ENCODE data around the gene TINCR. TPM values are rescaled to one million over a fixed set of nuclear protein-coding genes. Genes with fewer than 3 reads are reported as not detected.

TINCR gene
- polyA plus RNA-seq, 2 of the 4 experiments (the other 2 are of a cell fraction), result 1.2 to 1.8 TPM

DNA sequence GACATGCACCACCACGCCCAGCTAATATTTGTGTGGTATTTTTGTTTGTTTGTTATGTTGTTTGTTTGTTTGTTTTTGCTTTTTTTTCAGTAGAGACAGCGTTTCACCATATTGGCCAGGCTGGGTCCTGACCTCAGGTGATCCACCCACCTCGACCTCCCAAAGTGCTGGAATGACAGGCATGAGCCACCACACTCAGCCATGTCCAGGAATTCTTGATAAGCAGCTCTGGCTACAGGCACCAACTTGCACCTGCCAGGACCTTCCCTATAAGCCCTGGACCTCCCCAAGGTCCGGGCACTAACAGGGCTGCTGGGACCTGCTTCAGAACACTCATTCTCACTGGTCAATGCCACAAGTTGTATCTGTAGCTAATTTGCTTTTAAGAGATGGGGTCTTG is 48.7 kb downstream of the TINCR start:
- TF ChIP-seq CBX8 (IDR thresholded peaks at IDR 0.05) (no peak), PBX3 (IDR thresholded peaks at IDR 0.05) (no peak), HOXB5 (CRISPR knock-in tag; IDR thresholded peaks at IDR 0.05) (no peak), HOXA7 (CRISPR knock-in tag; IDR thresholded peaks at IDR 0.05) (no peak), ZFP36 (IDR thresholded peaks at IDR 0.05; ENCODE audit: borderline replicate concordance, partially characterized antibody) (no peak), RFX5 (IDR thresholded peaks at IDR 0.05) (no peak), NR3C1 (IDR thresholded peaks at IDR 0.05) (no peak), ZC3H11A (IDR thresholded peaks at IDR 0.05) (no peak), SMC3 (IDR thresholded peaks at IDR 0.05) (no peak), BHLHE40 (IDR thresholded peaks at IDR 0.05; ENCODE audit: low read depth, low read length) (no peak), GATA3 (IDR thresholded peaks at IDR 0.05; ENCODE audit: borderline replicate concordance) (no peak), HDAC2 (IDR thresholded peaks at IDR 0.05) (no peak), FOXS1 (CRISPR knock-in tag; IDR thresholded peaks at IDR 0.05) (no peak), RCOR1 (IDR thresholded peaks at IDR 0.05; ENCODE audit: low read depth, low read length) (no peak)
- TF ChIP-seq, protein P1, sequence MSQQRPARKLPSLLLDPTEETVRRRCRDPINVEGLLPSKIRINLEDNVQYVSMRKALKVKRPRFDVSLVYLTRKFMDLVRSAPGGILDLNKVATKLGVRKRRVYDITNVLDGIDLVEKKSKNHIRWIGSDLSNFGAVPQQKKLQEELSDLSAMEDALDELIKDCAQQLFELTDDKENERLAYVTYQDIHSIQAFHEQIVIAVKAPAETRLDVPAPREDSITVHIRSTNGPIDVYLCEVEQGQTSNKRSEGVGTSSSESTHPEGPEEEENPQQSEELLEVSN (IDR thresholded peaks at IDR 0.05; ENCODE audit: borderline replicate concordance, low read depth), result no peak
- TF ChIP-seq, protein P2, sequence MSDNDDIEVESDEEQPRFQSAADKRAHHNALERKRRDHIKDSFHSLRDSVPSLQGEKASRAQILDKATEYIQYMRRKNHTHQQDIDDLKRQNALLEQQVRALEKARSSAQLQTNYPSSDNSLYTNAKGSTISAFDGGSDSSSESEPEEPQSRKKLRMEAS (IDR thresholded peaks at IDR 0.05), result no peak
- Histone ChIP-seq H3K4me2 (no peak overlapping the region), H3K9me3 (peaks cover 19% of the 10 kb centered on the region; the same call in 2 of the 3 replicates), H3K4me3 (no peak overlapping the region), H3K4me1 (no peaks in the 10 kb centered on the region), H3K27ac (no peak overlapping the region)
- FAIRE-seq (no peak), ATAC-seq (no peak), DNase-seq (ENCODE audit: low read depth in 1 of 2, low spot score in 1 of 2) (no peak)
- CTCF ChIA-PET, result interaction anchor here (0.7 kb wide), 1 partner anchor 320 kb away, joined by 3 read pairs; no protein-coding TSS in a partner anchor
- WGBS (ENCODE audit: missing lambda C conversion rate), result 10% methylated on average over 3 of the region's 4 CpGs
- POLR2A ChIA-PET, result no interaction called here

- CTCF ChIA-PET, result interaction anchor here (0.6 to 1.4 kb wide), 3 partner anchors 20 to 727 kb away, joined by 3 to 5 read pairs (median 4); no protein-coding TSS in a partner anchor
- Histone ChIP-seq H3K27ac (no peak overlapping the region), H3K9me3 (peaks cover 19% of the 10 kb centered on the region; the same call in 2 of the 3 replicates), H3K4me1 (no peaks in the 10 kb centered on the region), H3K4me2 (no peak overlapping the region), H3K4me3 (no peak overlapping the region)
- ATAC-seq (no peak), DNase-seq (ENCODE audit: low read depth in 1 of 2, low spot score in 1 of 2) (peak in 1 of 2 experiments; percentile 17), FAIRE-seq (no peak)
- 73% methylated on average over 5 of the region's 5 CpGs for WGBS (ENCODE audit: missing lambda C conversion rate)
- POLR2A ChIA-PET, result no interaction called here
- TF ChIP-seq REST (IDR thresholded peaks at IDR 0.05), result no peak
- TF ChIP-seq TFCP2L1 (CRISPR knock-in tag; IDR thresholded peaks at IDR 0.05), result no peak
- TF ChIP-seq GATA3 (IDR thresholded peaks at IDR 0.05; ENCODE audit: borderline replicate concordance), result no peak
- TF ChIP-seq HDAC2 (IDR thresholded peaks at IDR 0.05), result no peak
- TF ChIP-seq FOXS1 (CRISPR knock-in tag; IDR thresholded peaks at IDR 0.05), result no peak
- TF ChIP-seq FOSB (CRISPR knock-in tag; IDR thresholded peaks at IDR 0.05), result no peak
- TF ChIP-seq FOSL2 (IDR thresholded peaks at IDR 0.05), result no peak
- TF ChIP-seq FOSL2 (CRISPR knock-in tag; IDR thresholded peaks at IDR 0.05), result no peak
- TF ChIP-seq CBX8 (IDR thresholded peaks at IDR 0.05), result no peak
- no peak for TF ChIP-seq HOXB13 (CRISPR knock-in tag; IDR thresholded peaks at IDR 0.05; ENCODE audit: low read depth)
These were observed 52.0 kb downstream of the TINCR start for GRCh38 chr19:5515737-5516136.
